ENCODE measurements around the gene GIT2.
"Not testable (repeated sequence)": the region's sequence is repeated elsewhere in the genome, so short reads cannot be mapped to it uniquely, and the experiment has no call there.

GIT2 gene

DNA sequence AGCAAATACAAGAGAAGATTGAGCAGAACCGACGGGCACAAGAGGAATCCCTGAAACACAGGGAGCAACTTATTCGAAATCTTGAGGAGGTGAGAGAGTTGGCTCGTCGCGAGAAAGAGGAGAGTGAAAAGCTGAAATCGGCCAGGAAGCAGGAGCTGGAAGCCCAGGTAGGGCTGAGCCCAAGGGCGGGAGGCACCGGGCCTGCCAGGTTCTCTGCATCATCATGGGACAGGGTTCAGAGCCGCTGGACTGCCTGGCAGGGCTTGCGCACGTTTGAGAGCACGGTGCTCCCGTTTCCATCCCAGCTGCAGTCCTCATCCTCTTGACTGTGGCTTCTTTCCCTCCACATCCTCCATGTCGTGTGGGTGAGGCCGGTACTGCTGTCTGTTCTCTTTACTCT lies 81.7 kb downstream of the GIT2 start:
- DNase-seq, result no peak

DNA sequence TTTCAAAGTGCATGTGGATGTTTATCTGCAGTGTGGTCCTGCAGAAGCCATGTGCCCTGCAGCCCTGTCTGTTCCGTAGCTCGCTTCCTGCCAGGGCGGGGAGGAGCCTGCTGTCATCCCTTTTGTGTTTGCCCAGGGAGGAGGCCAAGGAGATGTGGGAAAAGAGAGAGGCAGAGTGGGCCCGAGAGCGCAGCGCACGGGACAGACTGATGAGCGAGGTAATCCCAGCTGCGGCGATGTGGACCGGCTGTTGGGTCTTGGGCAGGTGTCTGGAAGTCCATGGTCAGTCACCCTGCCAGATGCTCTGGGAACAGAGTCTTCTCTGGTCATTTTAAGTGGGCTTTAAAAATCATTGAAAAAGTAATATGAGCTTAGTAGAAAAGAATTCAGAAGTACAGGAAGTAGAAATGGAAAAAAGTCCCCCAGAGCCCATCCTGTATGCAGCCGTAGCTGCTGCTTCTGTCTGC lies 83.3 kb downstream of the GIT2 start:
- no peak for DNase-seq

DNA sequence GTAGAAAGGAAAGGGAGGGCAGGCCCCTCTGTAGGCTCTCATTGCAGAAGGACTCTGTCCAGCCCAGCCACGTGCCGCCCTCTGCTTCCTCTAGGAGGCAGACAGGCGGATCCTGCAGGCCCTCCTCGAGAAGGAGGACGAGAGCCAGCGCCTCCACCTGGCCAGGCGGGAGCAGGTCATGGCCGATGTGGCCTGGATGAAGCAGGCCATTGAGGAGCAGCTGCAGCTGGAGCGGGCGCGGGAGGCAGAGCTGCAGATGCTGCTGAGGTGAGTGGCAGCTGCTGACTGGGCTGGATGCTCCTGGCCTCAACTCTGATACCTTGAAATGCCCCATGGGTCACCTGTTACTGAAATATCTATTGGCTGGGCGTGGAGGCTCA lies 85.2 kb downstream of the GIT2 start:
- DNase-seq, result no peak

DNA sequence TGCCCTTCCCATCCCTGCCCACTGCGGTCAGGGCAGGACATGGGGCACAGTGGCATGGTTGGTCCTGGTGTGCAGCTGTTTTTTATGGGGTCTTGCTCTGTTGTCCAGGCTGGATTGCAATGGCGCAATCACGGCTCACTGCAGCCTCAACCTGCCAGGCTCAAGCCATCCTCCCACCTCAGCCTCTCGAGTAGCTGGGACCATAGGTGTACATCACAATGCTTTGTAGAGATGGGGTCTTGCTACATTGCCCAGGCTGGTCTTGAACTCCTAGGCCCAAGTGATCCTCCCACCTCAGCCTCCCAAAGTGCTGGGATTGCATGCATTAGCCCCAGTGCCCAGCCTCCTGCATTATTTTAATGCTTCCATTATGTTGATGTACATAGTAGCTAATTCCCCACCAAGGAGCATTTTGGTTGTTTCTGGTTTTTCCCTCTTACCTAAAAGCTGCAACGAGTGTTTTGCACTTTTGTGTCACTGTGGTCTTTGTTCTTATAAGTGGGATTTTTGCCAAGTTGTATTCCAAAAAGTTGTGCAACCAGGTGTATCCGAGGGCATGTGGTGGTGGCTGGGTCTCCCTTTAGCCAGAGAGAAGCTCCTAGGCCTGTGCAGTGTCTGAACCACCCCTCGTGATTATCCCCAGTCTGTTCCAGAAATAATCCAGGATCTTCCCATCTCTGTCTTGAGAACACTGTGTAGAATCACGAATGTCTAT lies 85.8 kb downstream of the GIT2 start:
- DNase-seq, result no peak

DNA sequence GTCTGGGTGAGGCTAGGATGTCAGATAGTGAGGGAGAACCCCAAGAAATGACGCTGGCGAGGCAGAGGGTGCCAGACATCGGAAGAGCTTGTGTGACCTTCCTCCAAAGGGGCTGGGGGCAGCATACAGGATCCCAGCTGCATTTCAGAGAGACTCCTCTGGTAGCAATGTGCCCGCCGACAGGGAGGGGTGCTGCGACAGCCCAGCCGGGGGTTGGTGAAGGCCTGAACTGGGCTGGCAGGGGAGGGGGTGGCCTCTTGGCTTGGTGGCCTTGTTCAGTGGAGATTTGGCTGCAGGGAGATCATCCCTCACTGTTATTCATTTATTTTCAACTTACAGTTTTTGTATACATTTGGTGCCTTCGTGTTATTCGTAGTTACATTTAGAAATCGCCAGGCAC lies 90.9 kb downstream of the GIT2 start:
- no peak for DNase-seq

DNA sequence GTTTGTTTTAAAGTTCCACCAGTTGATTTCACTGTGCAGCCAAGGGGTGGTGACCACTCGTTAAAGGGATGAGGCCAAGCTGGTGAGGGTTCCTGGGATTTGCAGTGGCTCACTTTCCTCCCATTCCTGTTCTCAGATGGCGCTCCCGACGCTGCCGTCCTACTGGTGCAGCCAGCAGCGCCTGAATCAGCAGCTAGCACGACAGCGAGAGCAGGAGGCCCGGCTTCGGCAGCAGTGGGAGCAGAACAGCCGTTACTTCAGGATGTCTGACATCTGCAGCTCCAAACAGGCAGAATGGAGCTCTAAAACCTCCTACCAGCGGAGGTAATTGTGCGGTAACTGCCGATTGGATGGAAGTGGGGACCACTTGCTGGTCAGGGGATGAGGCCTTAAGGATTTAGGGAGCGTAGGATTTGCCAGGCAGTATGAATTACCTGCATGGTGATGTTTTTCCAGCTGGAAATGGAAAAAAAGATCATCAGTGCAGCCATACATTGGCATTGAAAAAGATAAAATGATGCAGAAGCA lies 93.2 kb downstream of the GIT2 start:
- DNase-seq, result no peak

DNA sequence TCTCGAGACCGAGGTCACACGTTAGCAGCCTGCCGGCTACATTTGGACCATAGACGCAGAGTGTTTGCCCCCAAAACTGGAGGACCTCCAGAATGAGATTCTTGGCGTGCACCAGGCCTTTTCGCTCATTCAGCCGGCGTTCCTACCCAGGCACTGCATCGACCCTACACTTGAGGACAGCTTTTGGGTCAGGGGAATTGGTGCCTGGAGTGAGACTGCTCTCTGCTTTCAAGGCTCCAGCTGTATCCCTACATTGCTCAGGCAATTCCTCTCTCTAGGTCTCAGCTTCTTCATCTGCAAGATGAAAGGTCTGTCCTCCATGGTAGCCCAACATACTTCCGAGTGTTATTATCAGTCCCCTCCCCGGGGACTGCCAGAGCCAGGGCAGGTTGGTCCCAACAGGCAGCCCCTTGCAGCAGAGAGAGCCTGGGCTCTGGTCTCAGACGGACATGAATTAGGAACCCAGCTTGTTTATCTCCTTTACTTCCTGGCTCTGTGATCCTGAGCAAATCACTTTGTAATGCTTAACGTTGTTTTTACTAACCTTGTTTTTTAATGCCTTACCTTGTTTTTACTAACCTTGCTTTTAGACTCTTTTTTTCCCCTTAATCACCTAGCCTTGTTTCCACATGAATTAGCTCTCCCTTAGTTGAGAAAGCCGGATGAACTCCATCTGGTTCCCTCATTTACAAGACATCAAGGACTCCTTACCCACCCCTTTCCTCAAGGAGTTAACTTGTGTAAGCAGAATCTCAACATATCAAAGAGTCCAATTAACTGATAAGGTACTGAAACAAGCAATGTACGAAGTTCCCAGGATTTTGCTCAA lies 95.2 kb downstream of the GIT2 start:
- no peak for DNase-seq

DNA sequence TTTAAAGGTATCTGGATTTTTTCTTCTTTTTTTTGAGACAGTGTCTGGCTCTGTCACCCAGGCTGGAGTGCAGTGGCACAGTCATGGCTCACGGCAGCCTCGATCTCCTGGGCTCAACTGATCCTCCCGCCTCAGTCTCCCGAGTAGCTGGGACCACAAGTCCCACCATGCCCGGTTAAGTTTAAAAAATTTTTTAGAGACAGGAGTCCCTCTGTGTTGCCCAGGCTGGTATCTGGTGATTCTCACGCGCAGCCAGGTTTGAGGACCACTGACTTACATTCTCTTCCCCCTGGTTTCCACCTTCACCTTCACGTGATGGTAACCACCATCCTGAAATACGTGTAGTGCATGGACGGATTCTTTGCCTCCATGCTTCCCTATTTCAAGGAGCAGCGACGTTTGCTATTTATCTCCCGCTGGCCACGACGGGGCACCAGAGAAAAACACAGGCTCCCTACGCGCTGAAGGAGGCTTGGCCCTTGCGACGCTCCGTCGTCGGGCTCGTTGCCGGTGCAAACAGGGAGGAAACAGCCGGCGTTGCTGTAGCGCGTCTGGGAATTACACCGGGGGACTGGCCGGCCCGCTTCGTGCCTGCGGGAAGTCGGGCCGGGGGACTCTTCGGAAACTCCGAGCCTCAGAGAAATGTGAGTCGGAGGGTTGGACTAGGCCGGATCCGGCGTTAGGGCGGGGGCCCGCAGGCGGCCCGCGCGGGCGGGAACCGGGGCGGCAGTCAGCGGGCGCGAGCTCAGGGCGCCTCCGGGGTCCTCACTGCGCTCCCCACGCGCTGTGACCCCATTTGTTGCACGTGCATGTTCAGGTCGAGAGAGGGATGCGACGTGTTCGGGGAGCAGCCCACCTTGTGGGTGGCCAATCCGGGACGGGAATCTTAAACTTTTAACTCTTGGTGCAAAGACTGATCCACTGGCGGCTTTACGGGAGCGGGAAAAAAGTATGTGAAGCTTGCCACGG lies 96.1 kb downstream of the GIT2 start, which contains the start of gene TCHP:
Gene TCHP, plus strand, starts transcription at position 492 of the 969 bp plus-strand sequence. CDS start 2,753 bp downstream, outside the sequence.
- peak; percentile 28 for DNase-seq

DNA sequence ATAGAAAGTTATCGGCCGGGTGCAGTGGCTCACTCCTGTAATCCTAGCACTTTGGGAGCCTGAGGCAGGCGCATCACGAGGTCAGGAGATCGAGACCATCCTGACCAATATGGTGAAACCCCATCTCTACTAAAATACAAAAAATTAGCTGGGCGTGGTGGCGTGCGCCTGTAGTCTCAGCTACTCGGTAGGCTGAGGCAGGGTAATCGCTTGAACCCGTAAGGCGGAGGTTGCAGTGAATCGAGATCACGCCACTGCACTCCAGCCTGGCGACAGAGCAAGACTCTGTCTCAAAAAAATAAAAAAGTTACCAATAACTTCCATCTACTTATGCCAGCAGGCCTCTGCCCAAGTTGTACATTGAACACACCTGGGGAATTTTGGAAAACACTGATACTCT lies 96.8 kb downstream of the GIT2 start:
- not testable (repeated sequence) for DNase-seq

DNA sequence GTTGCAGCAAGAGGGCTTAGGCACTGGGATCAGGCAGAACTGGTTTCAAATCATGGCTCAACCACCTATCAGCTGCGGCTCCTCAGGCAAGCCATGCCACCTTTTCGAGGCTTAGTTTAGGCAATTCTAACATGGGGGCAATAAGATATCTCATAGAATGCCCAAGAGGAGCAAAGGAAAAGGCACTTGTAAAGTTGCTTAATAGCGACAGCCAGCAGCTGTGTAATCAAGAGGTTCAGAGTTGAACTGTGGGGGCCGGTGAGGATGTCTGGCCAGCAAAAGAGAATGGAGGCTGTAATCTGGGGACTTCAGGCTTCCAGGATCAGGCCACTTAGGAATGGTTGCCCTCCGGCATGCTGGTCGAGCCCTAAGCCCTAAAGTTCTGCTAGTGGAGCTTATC lies 99.1 kb downstream of the GIT2 start:
- no peak for DNase-seq

DNA sequence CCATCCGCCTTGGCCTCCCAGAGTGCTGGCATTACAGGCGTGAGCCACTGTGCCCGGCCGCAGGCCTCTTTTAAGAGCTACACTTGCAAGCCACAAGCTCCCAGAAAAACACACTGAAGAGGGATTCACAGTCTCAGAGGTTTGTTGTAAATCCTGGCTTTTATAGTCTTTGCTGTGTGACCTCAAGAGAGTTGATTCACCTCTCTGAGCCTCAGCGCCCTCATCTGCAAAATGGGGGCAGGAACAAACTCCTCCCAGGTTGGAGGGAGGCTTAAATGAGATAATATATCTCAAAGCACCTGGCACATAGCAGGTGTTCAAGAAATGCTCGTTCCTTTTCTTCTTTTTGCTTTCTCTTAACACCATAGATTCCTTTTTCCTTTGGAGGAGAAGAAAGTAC lies 100.0 kb downstream of the GIT2 start:
- DNase-seq, result no peak

DNA sequence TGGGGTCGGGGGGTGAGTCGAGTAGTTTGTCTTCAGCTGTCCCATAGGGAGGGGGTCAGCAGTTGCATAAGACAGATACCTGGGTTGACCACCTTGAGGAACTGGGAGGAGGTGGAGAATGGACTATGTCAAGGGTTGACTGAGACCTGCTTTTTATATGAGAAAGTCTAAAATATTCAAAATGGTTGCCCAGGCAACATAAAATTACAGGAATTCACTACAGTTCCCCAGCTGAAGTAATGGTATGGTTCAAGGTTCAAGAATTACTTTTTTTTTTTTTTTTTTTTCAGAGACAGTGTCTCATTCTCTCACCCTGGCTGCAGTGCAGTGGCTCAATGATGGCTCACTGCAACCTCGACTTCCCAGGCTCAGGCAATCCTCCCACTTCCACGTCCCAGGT lies 101.2 kb downstream of the GIT2 start:
- no peak for DNase-seq

DNA sequence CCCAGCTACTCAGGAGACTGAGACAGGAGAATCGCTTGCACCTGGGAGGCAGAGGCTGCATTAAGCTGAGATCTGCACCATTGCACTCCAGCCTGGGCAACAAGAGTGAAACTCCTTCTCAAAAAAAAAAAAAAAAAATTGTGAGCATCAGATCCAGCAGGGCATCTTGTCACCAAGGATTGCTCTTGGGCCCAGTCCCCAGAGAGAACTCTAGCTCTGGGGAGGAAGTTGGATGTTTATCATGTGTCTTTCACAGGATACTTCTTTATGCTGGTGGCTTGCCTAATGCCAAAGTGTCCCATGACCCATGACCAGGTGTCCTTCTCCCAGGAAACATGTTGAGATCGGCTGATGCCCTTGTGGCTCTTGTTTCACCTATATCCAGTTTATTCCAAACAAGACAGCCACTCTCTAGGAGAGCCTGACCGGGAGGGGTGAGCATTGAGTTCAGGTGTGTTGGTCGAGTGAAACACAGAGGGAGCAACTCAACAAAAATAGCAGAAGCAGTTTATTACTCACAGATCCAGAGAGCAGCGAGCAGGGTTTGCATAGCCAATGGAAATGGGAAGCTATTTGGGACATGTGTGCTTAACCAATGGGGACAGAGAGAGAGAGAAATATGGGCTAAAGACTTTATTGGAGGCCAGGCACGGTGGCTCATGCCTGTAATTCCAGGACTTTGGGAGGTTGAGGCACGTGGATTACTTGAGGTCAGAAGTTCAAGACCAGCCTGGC lies 102.7 kb downstream of the GIT2 start:
- no peak for DNase-seq

DNA sequence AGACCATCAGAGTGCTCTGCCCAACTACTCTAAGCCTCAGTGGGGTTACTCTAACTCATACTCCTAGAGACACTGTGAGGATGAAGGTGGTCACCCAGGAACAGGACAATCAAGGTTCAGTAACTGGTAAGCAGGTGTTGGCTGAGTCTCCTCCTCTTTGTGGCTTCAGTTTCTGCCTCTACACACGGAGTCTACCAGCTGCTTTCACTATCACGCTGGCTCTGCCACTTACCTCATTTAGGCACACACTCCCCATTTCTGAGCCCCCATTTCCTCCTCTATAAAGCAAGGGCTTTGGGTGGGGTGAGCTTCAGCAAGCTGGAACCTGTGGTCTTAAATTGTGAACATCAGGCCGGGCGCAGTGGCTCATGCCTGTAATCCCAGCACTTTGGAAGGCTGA lies 103.4 kb downstream of the GIT2 start:
- DNase-seq, result no peak

DNA sequence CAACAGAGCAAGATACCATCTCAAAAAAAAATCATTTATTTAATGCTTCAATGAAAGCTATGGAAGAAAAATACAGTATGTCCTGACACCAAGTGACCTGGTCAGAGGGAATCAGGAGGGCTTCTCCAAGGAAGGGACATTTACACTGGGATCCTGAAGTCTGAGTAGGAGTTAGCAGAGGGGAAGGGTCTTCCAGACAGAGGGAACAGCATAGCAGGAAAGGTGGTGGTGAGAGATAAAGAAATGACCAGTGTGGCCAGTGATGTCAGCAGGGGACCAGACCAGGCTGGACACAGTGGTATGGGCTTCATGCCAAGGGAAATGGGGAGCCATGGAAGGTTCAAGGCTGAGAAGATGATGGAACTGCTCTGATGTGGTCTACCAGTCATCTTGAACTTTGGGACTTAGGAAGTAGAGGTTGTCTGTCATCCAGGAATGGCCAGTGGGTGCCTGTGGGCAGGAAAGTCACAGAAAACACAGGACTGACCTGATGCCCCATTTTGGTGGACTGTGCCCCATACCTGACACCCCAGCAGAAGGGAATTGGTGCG lies 103.9 kb downstream of the GIT2 start:
- no peak for DNase-seq

DNA sequence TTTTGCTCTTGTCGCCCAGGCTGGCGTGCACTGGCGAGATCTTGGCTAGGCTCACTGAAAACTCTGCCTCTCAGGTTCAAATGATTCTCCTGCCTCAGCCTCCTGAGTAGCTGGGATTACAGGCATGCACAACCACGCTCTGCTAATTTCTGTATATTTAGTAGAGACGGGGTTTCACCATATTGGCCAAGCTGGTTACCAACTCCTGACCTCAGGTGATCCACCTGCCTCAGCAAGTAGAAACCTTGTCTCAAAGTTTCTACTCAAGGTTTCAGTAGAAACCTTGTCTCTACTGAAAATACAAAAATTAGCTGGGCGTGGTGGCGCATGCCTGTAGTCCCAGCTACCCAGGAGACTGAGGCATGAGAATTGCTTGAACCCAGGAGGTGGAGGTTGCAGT lies 104.4 kb downstream of the GIT2 start:
- not testable (repeated sequence) for DNase-seq

DNA sequence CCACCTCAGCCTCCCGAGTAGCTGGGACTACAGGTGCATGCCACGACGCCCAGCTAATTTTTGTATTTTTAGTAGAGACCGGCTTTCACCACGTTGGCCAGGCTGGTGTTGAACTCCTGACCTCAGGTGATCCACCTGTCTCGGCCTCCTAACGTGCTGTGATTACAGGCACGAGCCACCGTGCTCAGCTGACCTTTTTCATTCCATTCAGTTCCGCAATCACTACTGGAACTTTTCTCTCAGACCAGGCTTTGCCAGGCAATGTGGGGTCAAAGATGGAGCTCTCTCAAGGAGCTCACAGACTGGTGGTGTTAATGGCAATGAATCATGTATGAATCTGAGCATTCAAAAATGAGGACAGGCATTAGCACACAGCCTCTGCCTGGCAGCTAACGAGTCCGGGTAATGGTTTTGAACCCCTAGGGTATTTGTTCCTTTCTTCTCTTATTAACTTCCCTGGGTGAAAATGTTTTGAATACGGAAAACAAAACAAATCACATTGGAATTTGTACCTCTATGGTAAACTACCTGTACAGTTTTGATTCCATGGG lies 105.5 kb downstream of the GIT2 start:
- no peak for DNase-seq

DNA sequence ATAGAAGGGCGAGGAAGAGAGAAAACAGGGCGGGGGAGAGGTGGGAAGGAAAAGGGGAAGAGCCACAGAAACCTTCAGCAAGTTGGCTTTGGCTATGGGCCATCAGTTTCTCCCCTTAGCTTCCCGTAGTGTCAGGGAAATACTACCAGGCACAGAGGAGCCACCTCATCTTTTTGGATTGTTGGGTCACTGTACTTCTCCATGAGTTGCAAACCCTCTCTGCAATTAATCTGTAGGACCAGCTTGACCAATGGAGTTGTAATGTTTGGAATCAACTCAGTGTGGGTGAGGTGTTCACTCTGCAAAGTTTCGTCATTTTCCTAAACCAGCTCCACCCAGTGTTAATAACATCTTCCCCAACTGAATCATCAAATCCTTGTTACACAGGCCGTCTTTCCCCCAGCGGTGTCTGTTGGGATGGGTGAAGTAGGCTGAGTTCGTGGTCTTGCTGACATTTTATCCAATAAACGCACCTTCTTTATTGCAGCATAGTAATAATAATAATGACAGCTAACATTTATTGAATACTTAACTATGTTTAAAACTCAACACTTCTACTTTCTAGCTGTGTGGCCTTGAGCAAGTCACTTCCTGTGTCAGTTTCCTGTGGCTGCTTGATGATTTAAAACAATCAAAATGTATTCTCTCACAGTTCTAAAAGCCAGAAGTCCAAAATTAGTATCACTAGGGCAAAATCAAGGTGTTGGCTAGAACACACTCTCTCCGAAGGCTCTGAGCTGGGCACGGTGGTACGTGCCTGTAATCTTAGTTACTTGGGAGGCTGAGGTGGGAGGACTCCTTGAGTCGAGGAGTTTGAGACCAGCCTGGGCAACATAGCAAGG lies 107.8 kb downstream of the GIT2 start:
- no peak for DNase-seq

DNA sequence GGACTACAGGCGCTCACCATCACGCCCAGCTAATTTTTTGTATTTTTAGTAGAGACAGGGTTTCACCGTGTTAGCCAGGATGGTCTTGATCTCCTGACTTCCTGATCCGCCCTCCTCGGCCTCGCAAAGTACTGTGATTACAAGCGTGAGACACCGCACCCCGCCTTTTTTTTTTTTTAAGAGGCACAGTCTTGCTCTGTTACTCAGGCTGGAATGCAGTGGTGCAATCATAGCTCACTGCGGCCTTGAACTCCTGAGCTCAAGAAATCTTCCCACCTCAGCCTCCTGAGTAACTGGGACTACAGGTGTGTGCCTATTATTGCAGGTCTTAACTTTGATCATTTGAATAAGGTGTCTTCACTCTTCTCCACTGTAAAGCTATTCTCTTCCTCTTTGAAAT lies 110.6 kb downstream of the GIT2 start:
- no peak for DNase-seq

DNA sequence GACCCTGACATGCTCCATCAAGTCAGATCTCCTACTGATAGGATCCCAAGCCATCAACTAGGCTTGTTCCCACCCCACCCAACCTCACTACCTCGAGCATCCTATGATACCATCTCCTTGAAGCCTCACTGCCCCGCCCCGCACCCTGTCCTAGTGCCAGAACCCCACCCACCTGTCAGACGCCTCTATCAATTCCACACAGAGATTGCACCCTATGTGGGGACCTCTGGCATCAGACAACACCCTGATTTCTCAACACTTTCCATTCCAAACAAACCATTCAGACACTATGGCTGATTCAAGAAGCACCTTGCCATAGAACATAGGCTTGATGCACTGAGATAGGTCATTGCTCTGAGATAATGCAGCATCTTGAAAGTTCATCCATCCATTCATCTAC lies 112.7 kb downstream of the GIT2 start:
- no peak for DNase-seq

DNA sequence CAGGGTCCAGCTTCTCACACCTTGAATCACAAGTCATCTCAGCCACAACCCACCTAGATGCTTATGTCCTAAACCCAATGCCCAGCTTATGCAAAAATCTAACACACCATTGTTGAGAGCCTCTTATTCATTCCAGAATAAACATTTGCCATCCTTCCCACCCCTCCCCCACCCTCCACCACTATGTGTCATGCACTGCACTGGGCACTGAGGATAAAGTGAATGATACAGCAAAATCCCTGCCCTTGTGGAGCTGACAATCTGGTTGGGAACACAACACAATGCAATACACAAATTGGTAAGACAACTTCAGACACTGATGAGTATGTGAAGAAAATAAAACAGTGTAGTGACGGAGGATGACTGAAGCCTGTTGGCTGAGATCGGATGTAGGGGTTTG lies 114.4 kb downstream of the GIT2 start:
- no peak for DNase-seq

Measured in NCI-H187 treated with DMSO at 0.1 percent for 48 hours (cell line).